Hindlimb muscle (tissue), 1 donor: ENCODE results near the gene GMCL2. TPM values are rescaled to one million over a fixed set of nuclear protein-coding genes. Genes with fewer than 3 reads are reported as not detected.
"Not testable (repeated sequence)": the region's sequence is repeated elsewhere in the genome, so short reads cannot be mapped to it uniquely, and the experiment has no call there.

Experiments used
- DNase-seq: peaks from one replicate; pipeline ENCODE4 v3.0.0-alpha.2; 2013
- polyA plus RNA-seq: library from polyadenylated mRNA; unstranded; fragments of 120-200 nt; gene quantifications from one replicate; pipeline ENCODE4 v1.2.1, GENCODE V29; 2013; ENCODE audit not compliant: insufficient read length

GMCL2 gene
- polyA plus RNA-seq, 1 donor = not detected

DNA sequence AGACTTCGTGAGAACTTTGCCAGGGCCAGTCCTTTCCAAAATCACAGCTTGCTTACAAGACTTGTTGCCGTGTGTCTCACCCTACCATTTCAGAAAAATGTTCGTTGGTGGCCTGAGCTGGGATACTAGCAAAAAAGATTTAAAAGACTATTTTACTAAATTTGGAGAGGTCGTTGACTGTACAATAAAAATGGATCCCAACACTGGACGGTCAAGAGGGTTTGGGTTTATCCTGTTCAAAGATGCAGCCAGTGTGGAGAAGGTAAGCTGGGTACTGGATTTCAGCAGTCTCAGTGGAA lies 18.5 kb upstream of the GMCL2 start:
- no peak for DNase-seq

GRCh38 chr5:178204935-178205748 lies 18.0 kb upstream of the GMCL2 start:
- DNase-seq = peak; percentile 75

- peak; percentile 96 for DNase-seq
Observed at GRCh38 chr5:178204182-178204934, 17.2 kb upstream of the GMCL2 start, which contains the start of gene HNRNPAB. Gene HNRNPAB, plus strand, starts transcription at chr5:178204533. Its CDS starts 305 bp downstream, at chr5:178204838.

GRCh38 chr5:178203670-178204181 lies 16.6 kb upstream of the GMCL2 start:
- no peak for DNase-seq

GRCh38 chr5:178202541-178202940 lies 15.4 kb upstream of the GMCL2 start:
- no peak for DNase-seq

- no peak for DNase-seq
Observed at GRCh38 chr5:178201927-178202235, 14.7 kb upstream of the GMCL2 start.

GRCh38 chr5:178201221-178201926 lies 14.2 kb upstream of the GMCL2 start:
- no peak for DNase-seq

GRCh38 chr5:178199581-178200434 lies 12.6 kb upstream of the GMCL2 start:
- DNase-seq = no peak

GRCh38 chr5:178198706-178199105 lies 11.5 kb upstream of the GMCL2 start:
- DNase-seq = no peak

- not testable (repeated sequence) for DNase-seq
Observed at GRCh38 chr5:178198151-178198550, 11.0 kb upstream of the GMCL2 start.

- DNase-seq = no peak
Observed at GRCh38 chr5:178196986-178197385, 9.8 kb upstream of the GMCL2 start.

- no peak for DNase-seq
Observed at GRCh38 chr5:178196281-178196812, 9.2 kb upstream of the GMCL2 start.

DNA sequence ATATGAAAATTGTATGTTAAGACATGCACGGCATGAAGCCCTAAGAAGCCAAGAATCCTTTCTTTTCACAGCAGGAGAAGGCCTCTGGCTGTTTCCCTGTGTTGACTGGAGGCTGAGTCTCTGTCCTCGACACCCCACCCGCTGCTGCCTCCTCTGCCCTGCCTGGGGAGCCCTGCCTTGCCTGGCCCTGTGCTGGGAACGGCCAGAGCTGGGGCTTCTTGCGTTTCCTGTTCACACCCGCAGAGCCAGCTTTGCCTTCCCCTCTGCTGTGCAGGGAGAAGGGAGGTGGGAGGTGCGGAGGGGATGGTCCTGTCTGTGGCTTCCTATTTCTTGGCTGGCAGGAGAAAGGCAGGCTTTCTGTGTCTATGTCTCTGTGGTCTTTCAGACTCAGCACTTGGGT lies 6.9 kb upstream of the GMCL2 start:
- DNase-seq = no peak

DNA sequence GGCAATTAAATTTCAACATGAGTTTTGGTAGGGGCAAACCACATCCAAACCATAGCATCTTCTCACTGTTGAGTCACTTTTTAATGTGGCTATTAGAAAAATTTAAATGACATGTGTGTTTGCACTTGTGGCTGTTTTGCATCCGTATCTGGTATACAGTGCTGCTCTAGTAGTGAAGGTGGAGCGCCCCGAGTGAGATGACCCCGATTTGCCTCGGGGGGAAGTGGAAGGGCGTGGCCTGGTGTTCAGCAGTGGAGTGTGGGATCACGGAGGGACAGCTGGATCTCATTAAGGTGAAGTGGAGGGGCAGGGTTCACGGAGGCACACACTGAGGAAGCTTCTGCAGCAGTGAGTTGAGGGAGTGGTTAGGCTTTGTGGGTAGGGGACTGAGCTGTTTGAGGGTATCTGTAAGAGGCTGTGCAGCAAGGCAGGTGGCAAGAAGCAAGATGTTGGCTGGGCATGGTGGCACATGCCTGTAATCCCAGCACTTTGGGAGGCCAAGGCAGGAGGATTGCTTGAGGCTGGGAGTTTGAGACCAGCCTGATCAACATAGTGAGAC lies 6.2 kb upstream of the GMCL2 start:
- no peak for DNase-seq

DNA sequence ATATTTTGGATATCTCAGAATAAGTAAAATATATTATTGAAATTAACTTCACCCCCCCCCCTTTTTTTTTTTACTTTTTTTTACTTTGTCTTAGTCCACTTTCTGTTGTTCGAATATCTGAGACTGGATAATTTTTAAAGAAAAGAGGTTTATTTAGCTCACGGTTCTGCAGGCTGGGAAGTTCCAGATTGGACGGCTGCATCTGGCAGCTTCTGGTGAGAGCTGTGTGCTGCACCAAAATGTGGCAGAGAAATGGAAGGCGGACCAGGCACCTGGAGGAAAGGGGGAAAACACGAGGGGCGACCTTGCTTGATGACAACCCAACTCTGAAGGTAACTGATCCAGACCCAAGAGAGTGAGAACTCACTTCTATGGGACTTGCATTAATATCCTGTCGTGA lies 5.6 kb upstream of the GMCL2 start:
- no peak for DNase-seq

DNA sequence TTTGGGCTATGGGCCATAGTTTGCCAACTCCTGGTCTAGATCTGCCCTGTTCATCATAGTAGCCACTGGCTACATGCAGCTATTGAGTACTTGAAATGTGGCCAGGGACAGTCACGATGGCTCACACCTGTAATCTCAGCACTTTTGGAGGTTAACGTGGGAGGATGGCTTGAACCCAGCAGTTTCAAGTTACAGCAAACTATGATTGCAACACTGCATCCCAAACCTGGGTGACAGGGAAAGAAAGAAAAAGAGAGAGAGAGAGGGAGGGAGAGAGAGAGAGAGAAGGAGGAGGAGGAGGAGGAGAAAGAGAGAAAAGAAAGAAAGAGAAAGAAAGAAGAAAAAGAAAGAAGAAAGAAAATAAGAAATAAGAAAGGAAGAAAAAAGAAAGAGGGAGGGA lies 5.1 kb upstream of the GMCL2 start:
- DNase-seq = no peak

GRCh38 chr5:178191661-178192060 lies 4.5 kb upstream of the GMCL2 start:
- no peak for DNase-seq

DNA sequence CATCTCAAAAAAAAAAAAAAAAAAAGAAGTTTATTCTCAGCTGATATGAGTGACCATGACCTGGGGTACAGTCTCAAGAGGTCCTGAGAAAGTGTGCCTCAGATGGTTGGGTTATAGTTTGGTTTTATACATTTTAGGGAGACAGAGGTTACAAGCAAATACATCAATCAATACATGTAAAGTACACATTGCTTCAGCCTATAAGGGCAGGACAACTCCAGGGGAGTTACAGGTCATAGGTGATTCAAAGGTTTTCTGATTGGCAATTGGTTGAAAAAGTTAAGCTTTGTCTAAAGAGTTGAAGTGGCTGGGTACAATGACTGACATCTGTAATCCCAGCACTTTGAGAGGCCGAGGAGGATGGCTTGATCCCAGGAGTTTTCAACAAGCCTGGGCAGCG lies 2.3 kb upstream of the GMCL2 start:
- no peak for DNase-seq

- DNase-seq = no peak
Observed at GRCh38 chr5:178186427-178186826, 744 bp downstream of the GMCL2 start.

GRCh38 chr5:178182158-178182876 lies 4.9 kb downstream of the GMCL2 start:
- no peak for DNase-seq
